HG02571 (cell line): Measurements from ENCODE around the gene CEP164.
"Not testable (repeated sequence)": the region's sequence is repeated elsewhere in the genome, so short reads cannot be mapped to it uniquely, and the experiment has no call there.

Source experiments
- ATAC-seq: cut with Tn5 transposase; IDR thresholded peaks from one replicate; pipeline ENCODE4 v1.9.1; 2021; ENCODE audit warnings: mild to moderate bottlenecking, moderate library complexity; ENCODE audit not compliant: unreplicated experiment

CEP164 gene

DNA sequence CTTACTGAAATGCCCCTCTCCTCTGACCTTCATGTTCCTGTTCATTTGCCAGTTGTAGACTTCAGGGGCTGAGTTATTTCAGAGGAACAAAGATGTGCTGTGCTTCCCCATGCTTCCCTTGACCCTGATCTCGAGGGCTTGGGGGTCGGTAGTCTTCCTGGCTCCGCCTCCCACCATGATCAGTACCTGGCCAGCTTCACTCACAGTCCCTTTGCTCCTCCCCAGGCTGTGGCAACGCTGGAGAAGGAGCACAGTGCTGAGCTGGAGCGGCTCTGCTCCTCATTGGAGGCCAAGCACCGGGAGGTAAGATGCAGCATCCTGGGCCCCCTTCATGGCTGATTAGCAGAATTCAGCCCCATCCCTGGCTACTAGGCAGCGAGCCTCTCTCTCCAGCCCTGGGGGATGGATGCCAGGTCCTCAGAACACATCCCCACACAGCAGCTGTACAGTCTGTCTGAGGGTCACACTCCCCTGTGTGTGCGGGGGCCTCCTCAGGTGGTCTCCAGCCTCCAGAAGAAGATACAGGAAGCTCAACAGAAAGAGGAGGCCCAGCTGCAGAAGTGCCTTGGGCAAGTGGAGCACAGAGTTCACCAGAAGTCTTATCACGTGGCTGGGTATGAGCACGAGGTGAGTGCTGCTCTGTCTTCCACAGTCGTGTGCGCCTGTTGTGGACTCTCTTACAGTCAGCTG is 64.5 kb downstream of the CEP164 start:
- ATAC-seq, result no peak

DNA sequence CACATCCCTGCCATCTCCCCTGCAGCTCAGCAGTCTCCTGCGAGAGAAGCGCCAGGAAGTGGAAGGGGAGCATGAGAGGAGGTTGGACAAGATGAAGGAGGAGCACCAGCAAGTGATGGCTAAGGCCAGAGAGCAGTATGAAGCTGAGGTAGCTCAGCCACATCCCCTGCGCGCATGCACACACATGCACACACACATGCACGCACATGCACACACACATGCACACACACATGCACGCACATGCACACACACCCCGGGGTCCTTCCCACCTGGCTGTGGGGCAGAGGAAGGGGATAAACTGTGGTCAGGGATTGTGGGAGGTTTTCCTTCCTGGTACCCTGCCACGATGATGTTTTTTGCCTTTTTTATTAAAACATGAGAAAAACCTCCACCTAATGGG is 65.3 kb downstream of the CEP164 start:
- no peak for ATAC-seq

DNA sequence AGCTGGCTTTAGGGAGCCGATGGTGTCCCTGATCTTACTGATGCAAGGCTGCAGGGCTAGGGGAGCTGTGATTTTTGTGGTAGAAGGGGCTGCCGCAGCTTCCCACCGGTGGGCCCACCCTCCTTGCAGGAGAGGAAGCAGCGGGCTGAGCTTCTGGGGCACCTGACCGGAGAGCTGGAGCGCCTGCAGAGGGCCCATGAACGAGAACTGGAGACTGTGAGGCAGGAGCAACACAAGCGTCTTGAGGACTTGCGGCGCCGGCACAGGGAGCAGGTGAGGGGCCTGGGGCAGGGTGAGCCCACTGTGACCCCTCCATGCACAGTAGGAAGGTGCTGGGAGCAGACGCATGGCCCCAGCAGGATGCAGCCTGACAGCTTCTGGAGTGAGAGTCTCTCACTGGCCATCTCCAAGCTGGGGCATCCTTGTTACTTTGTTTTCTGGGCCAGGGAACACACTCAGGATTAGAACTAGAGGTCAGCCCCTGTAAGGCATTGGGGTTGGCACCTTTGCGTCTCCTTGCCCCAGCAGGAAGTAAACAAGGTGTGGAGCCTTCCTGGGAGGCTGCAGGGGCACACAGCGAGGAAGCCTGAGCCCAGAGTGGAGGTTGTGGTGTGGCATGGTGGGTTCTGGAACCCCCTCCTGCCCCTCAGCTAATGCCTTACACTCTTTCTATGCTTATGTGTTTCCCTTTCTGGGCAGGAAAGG is 66.7 kb downstream of the CEP164 start:
- no peak for ATAC-seq

- ATAC-seq, result no peak
Observed at GRCh38 chr11:117395476-117395875, 67.8 kb downstream of the CEP164 start.

GRCh38 chr11:117396970-117397369 is 69.3 kb downstream of the CEP164 start:
- no peak for ATAC-seq

DNA sequence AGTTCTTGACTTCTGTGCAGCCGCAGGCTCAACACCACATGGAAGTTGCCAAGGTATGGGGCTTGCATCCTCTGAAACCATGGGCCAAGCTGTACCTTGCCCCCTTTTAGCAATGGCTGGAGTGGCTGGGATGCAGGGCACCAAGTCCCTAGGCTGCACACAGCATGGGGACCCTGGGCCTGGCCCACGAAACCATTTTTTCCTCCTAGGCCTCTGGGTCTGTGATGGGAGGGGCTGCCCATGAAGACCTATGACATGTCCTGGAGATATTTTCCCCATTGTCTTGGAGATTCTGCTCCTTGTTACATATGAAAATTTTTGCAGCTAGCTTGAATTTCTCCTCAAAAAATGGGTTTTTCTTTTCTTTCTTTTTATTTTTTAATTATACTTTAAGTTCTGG is 71.0 kb downstream of the CEP164 start:
- ATAC-seq, result not testable (repeated sequence)

DNA sequence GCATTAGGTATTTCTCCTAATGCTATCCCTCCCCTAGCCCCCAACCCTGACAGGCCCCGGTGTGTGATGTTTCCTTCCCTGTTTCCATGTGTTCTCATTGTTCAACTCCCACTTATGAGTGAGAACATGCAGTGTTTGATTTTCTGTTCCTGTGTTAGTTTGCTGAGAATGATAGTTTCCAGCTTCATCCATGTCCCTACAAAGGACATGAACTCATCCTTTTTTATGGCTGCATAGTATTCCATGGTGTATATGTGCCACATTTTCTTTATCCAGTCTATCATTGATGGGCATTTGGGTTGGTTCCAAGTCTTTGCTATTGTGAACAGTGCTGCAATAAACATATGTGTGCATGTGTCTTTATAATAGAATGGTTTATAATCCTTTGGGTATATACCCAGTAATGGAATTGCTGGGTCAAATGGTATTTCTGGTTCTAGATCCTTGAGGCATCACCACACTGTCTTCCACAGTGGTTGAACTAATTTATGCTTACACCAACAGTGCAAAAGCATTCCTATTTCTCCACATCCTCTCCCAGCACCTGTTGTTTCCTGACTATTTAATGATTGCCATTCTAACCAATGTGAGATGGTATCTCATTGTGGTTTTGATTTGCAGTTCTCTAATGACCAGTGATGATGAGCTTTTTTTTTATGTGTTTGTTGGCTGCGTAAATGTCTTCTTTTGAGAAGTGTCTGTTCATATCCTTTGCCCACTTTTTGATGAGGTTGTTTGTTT is 71.6 kb downstream of the CEP164 start:
- ATAC-seq, result not testable (repeated sequence)

- not testable (repeated sequence) for ATAC-seq
Observed at GRCh38 chr11:117405898-117406297, 78.2 kb downstream of the CEP164 start.

DNA sequence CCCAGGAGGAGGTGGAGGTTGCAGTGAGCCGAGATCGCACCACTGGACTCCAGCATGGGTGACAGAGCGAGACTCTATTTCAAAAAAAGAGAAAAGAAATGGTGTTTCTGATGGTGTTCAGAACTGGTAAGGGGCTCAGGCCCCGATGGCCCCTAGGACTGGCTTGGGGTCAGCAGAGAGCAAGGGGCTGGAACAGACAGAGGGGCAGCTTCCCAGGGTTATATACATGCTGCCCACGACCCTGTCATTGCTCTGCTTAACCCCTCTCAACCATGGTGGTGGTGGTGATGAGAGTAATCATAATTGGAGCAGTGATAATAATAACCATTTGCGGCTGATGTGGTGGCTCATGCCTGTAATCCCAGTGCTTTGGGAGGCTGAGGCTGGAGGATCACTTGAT is 79.4 kb downstream of the CEP164 start:
- no peak for ATAC-seq

- no peak for ATAC-seq
Observed at GRCh38 chr11:117408356-117408755, 80.7 kb downstream of the CEP164 start.

DNA sequence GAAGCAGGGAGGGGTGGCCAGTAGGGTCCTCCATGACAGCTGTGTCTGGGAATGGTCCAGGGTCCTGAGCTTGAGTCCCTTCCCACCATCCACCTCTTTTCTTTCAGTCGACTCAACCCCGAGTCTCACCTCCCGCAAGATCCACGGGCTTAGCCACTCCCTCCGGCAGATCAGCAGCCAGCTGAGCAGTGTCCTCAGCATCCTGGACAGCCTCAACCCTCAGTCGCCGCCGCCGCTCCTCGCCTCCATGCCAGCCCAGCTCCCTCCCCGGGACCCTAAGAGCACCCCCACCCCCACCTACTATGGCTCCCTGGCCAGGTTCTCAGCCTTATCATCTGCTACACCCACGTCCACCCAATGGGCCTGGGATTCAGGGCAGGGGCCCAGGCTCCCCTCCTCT is 81.9 kb downstream of the CEP164 start:
- no peak for ATAC-seq

GRCh38 chr11:117410238-117410637 is 82.6 kb downstream of the CEP164 start:
- ATAC-seq, result no peak

DNA sequence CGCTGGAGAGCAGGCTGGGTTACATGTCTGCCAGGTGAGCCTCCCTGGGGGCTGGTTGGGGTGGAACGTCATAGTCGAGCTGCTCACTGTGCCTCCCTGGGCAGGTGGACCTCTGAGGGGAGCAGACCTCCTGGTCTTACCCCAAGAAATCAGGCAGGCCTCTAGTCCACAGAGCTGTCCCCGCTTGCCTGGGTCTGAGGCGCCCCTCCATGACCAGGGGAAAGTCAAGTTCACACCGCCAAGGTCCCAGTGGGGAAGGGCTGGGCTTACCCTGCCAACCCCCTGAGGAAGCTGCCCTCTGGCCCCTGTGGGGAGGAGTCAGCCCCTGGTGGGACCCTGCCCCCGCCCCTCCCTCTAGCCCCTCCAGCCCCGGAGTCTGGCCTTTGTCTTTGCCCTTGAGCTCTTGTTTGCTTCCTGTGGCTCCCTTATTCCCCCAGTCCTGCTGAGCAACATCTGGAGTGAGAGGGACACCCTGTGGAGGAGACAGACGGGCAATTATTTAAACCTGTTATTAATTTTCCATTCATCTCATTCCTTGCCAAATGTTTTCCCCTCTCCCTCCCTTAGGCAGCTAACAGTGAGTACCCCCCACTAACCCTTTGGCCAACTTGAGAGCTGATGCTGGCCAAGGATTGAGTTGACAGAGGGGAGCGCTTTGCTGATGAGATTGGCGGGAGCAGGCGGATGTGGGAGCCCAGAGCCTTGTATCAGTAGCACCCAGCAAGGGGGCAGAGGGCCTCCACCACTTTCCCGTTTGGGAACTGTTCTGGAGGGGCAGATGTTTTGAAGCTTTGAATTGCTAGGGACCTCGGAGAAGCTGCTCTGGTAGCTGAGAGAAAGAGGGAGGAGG is 83.4 kb downstream of the CEP164 start:
- no peak for ATAC-seq

DNA sequence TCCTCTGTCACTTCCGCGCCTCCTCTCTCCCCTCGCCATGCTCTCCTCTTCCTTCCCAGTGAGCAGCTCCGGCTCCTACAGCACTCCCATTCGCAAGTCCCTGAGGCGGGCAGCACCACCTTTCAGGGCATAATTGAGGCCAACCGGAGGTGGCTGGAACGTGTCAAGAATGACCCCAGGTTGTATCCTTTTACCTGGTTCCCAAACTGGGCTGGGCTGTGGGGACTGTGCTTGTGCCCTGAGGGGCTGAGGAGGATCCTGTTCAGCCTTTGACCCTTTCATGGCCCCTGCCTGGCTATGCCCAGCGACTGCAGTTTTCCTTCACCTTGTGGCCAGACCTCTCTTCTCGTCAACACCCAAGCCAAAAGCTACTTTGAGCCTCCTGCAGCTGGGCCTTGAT is 84.1 kb downstream of the CEP164 start:
- no peak for ATAC-seq

DNA sequence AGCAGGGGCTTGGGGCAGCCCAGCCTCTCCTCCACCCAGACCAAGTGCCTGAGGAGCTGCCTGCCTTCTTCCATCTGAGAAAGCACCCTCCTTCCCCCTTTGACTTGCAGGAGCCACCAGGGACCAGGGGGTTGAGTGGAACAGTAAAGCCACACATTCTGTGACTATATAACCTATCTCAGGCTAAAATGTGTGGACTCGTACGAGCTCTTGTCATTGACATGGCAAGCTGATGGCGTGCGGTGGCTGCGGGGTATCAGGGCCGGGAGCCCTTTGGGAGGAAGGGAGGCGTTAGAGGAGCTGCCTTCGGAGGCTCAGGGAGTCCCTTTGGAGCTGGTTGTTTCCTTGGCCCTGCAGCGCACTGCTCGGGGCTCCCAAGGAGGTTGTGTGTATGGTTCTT is 84.5 kb downstream of the CEP164 start:
- no peak for ATAC-seq

DNA sequence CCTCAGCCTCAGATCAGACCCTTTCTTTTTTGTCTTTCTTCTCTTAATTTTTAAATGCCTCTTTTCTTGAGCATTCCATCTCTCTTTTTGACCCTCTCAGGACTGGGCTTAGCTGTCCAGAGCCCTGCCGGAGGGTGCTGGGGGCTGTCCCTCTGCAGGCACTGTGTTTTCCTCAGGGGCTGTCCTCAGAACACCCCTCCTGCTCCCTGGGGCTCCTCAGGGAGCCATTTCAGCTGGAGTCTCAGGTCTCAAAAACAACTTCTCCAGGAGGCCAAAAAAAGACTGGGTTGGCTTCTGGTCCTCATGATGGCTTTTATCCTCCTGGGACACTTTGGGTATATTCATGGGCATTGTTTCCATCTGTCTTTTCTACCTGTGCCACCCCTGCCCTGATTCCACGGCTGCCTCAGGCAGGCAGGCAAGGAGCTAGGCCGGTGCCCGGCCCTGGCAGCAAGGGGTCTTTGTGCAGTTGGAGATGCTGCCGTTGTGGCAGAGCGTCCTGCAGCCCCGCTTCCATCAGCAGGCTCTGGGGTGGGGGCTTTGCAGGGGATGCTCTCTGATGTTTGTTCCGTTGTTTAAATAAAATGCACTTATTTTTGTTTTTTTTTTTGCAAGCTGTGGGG is 85.1 kb downstream of the CEP164 start:
- ATAC-seq, result no peak

DNA sequence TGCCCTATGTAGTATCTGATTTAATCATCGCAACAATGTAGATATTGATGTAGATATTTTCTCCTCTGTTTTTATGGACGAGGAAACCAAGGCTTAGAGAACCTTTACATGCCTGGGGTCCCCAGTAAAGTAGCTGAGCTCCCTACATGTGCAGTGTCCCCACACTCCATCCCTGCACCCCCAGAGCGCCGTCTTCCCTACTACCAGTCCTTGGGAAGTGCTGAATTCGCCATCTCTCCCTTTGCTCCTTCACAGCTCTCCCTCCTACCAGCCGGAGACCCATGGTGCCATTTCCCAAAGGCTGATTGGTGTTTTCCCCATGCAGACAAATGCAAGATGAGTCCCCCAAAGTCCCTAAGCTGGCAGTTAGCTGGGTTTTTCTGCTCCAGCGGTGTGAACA is 86.0 kb downstream of the CEP164 start:
- no peak for ATAC-seq

DNA sequence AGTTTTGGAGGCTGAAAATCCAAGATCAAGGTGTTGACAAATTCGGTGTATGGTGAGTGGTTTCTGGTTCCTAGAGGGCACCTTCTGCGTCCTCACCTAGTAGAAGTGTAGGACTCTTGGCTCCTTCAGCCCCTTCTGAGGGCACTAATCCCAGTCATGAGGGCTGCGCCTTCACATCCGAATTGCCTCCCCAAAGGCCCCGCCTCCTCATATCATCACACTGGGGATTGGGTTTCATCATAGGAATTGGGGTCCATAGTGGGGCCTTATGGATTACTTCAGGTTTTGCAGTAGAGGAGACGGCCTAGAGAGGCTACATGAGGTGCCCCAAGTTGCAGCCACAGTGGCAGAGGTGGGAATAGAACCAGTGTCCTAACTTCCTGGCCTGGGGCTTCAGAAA is 87.1 kb downstream of the CEP164 start:
- no peak for ATAC-seq

DNA sequence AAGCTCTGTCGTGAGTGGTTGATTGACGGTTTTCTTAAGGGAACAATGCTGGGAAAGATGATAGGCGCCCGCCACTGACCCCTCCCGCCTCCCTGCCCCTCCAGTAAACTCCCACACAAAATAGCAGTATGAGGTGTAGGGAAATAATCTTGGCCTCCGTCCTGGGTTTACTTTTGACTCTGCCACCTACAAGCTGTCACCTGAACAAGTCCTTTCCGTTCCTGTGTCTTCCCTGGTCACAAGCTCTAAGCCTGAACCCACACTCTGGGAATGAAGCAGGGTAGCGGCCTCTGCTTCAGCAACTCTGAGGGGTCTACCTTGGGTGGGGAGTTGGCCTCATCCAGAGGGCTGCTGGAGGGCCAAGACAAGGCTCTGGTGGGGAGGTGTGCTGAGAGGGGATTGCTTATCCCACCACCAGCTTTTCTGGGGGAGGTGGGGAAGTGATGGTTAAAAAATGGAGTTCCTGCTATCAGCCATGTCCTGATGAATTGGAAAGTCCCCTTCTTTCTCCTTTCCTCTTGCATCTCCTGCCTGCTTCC is 87.8 kb downstream of the CEP164 start:
- ATAC-seq, result no peak

- no peak for ATAC-seq
Observed at GRCh38 chr11:117417342-117417741, 89.7 kb downstream of the CEP164 start.
